Keratinocyte (primary cell): Measurements from ENCODE around the gene LGALS9B. TPM values are rescaled to one million over a fixed set of nuclear protein-coding genes. Genes with fewer than 3 reads are reported as not detected.
"Not testable (repeated sequence)": the region's sequence is repeated elsewhere in the genome, so short reads cannot be mapped to it uniquely, and the experiment has no call there.

ENCODE experiments used
- DNase-seq: peaks from one replicate; pipeline ENCODE4 v3.0.0-alpha.2; 2011; ENCODE audit warnings: low read depth, missing footprints, low spot score
- FAIRE-seq: peaks from 2 replicates; lab custom pipeline; 2011; peaks lifted over from hg19 to GRCh38; lab: Jason Lieb, UNC
- H2AFZ ChIP-seq: 2 replicates; pipeline ENCODE4 v1.6.0; 2012; ENCODE audit warnings: low read length, control low read depth, inconsistent platforms; ENCODE audit not compliant: control insufficient read depth
- H3K27ac ChIP-seq: 2 replicates; pipeline ENCODE4 v1.5.1; 2011; ENCODE audit warnings: low read length; ENCODE audit not compliant: control insufficient read depth, insufficient read depth
- H3K27me3 ChIP-seq: 3 replicates; pipeline ENCODE4 v1.6.0; 2011; ENCODE audit warnings: low read length; ENCODE audit not compliant: control insufficient read depth, insufficient read depth; ENCODE audit errors: extremely low read depth
- H3K36me3 ChIP-seq, 2 experiments: 2 replicates in 1 of 2; 3 replicates in 1 of 2; pipeline ENCODE4 v1.5.1; 2011; ENCODE audit warnings: low read length in 2 of 2, mild to moderate bottlenecking in 1 of 2; ENCODE audit not compliant: control insufficient read depth in 2 of 2, insufficient read depth in 2 of 2; ENCODE audit errors: extremely low read depth in 1 of 2
- H3K4me1 ChIP-seq: 3 replicates; pipeline ENCODE4 v1.5.1; 2011; ENCODE audit warnings: low read length; ENCODE audit not compliant: control insufficient read depth, insufficient read depth; ENCODE audit errors: extremely low read depth
- H3K4me2 ChIP-seq: 3 replicates; pipeline ENCODE4 v1.6.0; 2011; ENCODE audit warnings: low read depth, low read length; ENCODE audit not compliant: control insufficient read depth, insufficient read depth; ENCODE audit errors: extremely low read depth
- H3K4me3 ChIP-seq, 3 experiments: fragments of 200-600 bp in 1 of 3; sonication (generic) in 1 of 3; 2 replicates in 2 of 3; 3 replicates in 1 of 3; pipeline ENCODE4 v1.5.1; 2011 to 2016; ENCODE audit warnings: low read length in 3 of 3, mild to moderate bottlenecking in 3 of 3, control low read depth in 2 of 3, inconsistent platforms in 1 of 3, low read depth in 1 of 3, mixed read lengths in 1 of 3, mixed run types in 1 of 3, moderate library complexity in 1 of 3; ENCODE audit not compliant: control insufficient read depth in 2 of 3, insufficient read depth in 2 of 3; ENCODE audit errors: extremely low read depth in 1 of 3
- H3K79me2 ChIP-seq: 2 replicates; pipeline ENCODE4 v1.6.0; 2012; ENCODE audit warnings: low read length; ENCODE audit not compliant: control insufficient read depth, insufficient read depth
- H3K9ac ChIP-seq: 3 replicates; pipeline ENCODE4 v1.6.0; 2011; ENCODE audit warnings: low read length; ENCODE audit not compliant: control insufficient read depth, insufficient read depth; ENCODE audit errors: extremely low read depth
- H3K9me1 ChIP-seq: 3 replicates; pipeline ENCODE4 v1.6.0; 2011; ENCODE audit warnings: low read length; ENCODE audit not compliant: control insufficient read depth, insufficient read depth; ENCODE audit errors: extremely low read depth
- H3K9me3 ChIP-seq: 2 replicates; pipeline ENCODE4 v1.5.1; 2012; ENCODE audit warnings: low read depth, low read length; ENCODE audit not compliant: control insufficient read depth
- H4K20me1 ChIP-seq: 3 replicates; pipeline ENCODE4 v1.6.0; 2011; ENCODE audit warnings: low read length; ENCODE audit not compliant: control insufficient read depth, insufficient read depth; ENCODE audit errors: extremely low read depth
- dilution Hi-C: fragments of 300-500 bp; cut with MboI; formaldehyde crosslinking; loops from one replicate; pipeline ENCODE4 v1.7.0; 2020; ENCODE audit warnings: low sequenced_read_pairs; ENCODE audit not compliant: extremely low pct_ligation_motif_present
- polyA plus RNA-seq, 5 experiments: library from polyadenylated mRNA; depleted of rRNA in 3 of 5; stranded (reverse) in 3 of 5; stranded (forward) in 1 of 5; unstranded in 1 of 5; fragments of >200 nt; gene quantifications; 1 replicate in 1 of 5; 2 replicates in 3 of 5; 3 replicates in 1 of 5; pipeline versions ENCODE4 v1.2.1 to v1.2.3, GENCODE V29; 2011 to 2012; ENCODE audit warnings: missing spikeins in 2 of 5, low read depth in 1 of 5, low replicate concordance in 1 of 5

The LGALS9B gene
- polyA plus RNA-seq, 1 donor (not counting 4 experiments of a cell fraction or from before 2014, with no cell fraction given): 8.5 TPM

DNA sequence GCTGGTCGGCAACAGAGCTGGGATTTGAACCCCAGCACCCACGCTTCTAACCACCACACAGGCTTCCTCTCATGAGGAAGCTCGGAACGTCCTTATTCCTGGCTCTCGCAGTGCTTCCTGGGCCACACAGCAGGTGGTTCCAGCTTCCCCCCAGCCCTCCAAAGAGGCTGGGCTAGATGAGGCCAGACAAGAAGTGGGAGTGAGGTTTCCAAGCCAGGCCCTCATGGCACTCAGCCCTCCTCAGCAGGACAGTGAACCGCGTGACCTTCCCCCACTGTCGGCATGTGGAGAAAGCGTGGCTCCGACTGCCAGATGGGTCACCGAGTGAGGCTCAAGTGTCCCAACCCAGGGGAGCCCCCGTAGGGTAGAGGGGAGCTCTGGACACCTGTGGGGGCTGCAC, 1.8 kb downstream of the LGALS9B start:
- H2AFZ ChIP-seq, H3K79me2 ChIP-seq, H3K27ac ChIP-seq, H3K4me2 ChIP-seq, H3K36me3 ChIP-seq, H3K9ac ChIP-seq, DNase-seq, H3K4me3 ChIP-seq, H3K27me3 ChIP-seq, H4K20me1 ChIP-seq, FAIRE-seq, dilution Hi-C loops, H3K4me1 ChIP-seq, H3K9me1 ChIP-seq, H3K9me3 ChIP-seq: not testable (repeated sequence)

DNA sequence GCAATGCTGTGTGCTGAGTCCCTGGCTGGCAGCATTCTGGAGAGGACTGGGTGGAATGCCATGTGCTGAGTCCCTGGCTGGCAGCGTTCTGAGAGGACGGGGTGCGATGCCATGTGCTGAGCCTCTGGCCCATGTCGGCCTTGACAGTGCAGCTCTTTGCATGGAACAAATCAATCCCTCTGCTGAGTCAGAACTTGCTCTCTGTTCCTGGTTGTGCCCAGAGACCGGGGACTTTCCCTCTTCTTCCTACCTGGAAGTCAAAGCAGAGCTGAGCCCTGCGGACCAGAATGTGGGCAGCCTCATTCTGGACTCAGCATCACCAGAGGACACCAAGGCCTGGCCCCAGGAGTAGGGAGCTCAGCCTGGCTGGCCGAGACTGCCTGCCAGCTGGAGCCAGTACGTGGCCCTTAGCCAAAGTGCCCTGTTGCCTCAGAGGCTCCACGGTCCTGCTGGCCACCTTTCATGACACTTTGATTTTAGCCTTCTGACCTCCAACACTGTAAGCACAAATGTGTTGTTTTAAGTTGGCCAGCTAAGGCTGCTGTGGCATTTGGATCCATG, 2.4 kb downstream of the LGALS9B start:
- H4K20me1 ChIP-seq, H3K9ac ChIP-seq, H3K9me1 ChIP-seq, H3K36me3 ChIP-seq, dilution Hi-C loops, H3K27me3 ChIP-seq, H2AFZ ChIP-seq, H3K4me2 ChIP-seq, H3K4me1 ChIP-seq, DNase-seq, H3K9me3 ChIP-seq, H3K27ac ChIP-seq, H3K79me2 ChIP-seq, H3K4me3 ChIP-seq: not testable (repeated sequence)
- peak; percentile 85 for FAIRE-seq

DNA sequence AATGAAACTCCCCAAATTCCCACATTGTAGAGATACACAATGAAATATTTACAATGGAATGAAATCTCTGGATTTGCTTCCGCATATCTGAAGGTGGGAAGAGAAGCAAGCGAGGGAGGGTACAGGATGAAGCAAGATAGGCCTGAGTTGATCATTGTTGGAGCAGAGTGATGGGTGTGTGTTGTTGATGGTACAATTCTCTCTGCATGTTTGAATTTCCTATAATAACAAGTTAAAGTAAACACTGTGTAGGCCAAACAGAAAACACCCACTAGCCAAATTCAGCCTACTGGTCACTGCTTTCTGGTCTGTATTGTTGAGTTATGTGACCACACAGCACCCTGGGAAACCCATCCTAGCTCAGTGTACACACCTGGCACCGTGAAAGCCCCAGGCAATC, 5.2 kb downstream of the LGALS9B start:
- dilution Hi-C loops, H3K27me3 ChIP-seq, H3K4me1 ChIP-seq, H3K79me2 ChIP-seq, FAIRE-seq, DNase-seq, H3K9ac ChIP-seq, H3K27ac ChIP-seq, H3K4me2 ChIP-seq, H3K36me3 ChIP-seq, H3K9me1 ChIP-seq, H3K9me3 ChIP-seq, H4K20me1 ChIP-seq, H3K4me3 ChIP-seq, H2AFZ ChIP-seq: not testable (repeated sequence)

DNA sequence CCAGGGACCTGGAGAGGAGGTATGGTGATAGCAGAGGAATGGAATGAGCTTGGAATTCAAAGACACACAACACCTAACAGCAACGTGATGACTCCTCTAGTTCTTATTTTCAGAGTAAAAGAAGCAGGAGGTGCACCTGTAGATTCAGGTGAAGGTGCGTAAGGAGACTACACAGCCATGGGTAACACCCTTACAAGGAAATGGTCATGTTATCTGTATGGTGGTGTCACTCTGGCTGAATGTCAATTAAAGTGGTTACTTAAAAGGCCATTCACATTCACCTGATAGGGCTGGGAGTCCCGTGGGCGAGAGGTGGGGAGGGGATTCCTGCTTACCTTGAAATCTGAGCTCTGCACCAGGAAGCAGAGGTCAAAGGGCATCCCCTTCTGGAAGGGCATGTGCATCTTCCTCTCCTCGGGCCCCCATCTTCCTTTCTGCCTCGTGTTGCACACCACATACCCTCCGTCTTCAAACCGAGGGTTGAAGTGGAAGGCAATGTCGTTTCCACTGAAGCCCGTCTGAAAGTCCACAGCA, 9.4 kb downstream of the LGALS9B start:
- H3K4me1 ChIP-seq, FAIRE-seq, H3K9me1 ChIP-seq, DNase-seq, H3K27ac ChIP-seq, H3K4me3 ChIP-seq, H3K36me3 ChIP-seq, H3K4me2 ChIP-seq, H3K27me3 ChIP-seq, H3K9me3 ChIP-seq, H2AFZ ChIP-seq, dilution Hi-C loops, H4K20me1 ChIP-seq, H3K9ac ChIP-seq, H3K79me2 ChIP-seq: not testable (repeated sequence)

DNA sequence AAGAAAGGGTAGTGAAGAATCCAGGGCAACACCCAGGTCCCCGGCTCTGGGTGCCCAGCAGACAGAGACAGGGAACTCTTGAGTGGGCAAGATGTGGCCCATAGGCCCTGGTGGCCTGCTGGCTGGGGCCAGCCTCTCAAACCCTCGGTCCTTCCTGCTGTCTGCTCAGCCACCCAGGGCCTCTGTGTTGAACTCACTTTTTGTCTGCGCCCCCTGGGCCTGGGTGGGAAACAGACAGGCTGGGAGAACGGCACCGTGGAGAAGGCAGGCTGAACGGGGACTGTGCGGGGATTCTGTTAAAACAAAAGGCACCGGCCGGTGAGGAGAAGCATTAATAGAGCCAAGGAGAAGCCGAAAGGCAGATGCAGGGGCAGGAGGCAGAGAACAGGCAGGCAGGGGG, 12.2 kb downstream of the LGALS9B start:
- H4K20me1 ChIP-seq, H3K79me2 ChIP-seq, H2AFZ ChIP-seq, H3K27me3 ChIP-seq, FAIRE-seq, H3K9me1 ChIP-seq, H3K9me3 ChIP-seq, H3K36me3 ChIP-seq, H3K4me1 ChIP-seq, H3K9ac ChIP-seq, H3K4me3 ChIP-seq, dilution Hi-C loops, H3K4me2 ChIP-seq, DNase-seq, H3K27ac ChIP-seq: not testable (repeated sequence)
